Mesendoderm (in vitro differentiated cells): ENCODE results near the gene NAIF1.
"Not testable (repeated sequence)": the region's sequence is repeated elsewhere in the genome, so short reads cannot be mapped to it uniquely, and the experiment has no call there.

Source experiments
- DNase-seq: peaks from one replicate; pipeline ENCODE4 v3.0.0; 2013
- H2AK5ac ChIP-seq: 2 replicates; pipeline ENCODE4 v1.6.1; 2013; ENCODE audit warnings: low read length, inconsistent platforms
- H2BK120ac ChIP-seq: 2 replicates; pipeline ENCODE4 v1.6.1; 2013; ENCODE audit warnings: low read depth, mild to moderate bottlenecking, low read length, moderate library complexity, mixed read lengths
- H2BK15ac ChIP-seq: replicated peaks from 2 replicates; pipeline ENCODE4 v1.6.1; 2013; ENCODE audit warnings: low read depth, mild to moderate bottlenecking, moderate library complexity
- H2BK5ac ChIP-seq: 2 replicates; pipeline ENCODE4 v1.6.1; 2013; ENCODE audit warnings: low read length, inconsistent platforms
- H3K18ac ChIP-seq: 2 replicates; pipeline ENCODE4 v1.6.1; 2013; ENCODE audit warnings: mild to moderate bottlenecking, low read length, mixed read lengths
- H3K23ac ChIP-seq: one replicate; pipeline ENCODE4 v1.6.1; 2013; ENCODE audit warnings: low read length
- H3K27ac ChIP-seq: 2 replicates; pipeline ENCODE4 v1.5.1; 2013; ENCODE audit warnings: low read depth, mild to moderate bottlenecking, inconsistent platforms, low read length, moderate library complexity
- H3K27me3 ChIP-seq: 2 replicates; pipeline ENCODE4 v1.6.1; 2013; ENCODE audit warnings: low read length, control low read depth, mild to moderate bottlenecking, inconsistent platforms; ENCODE audit not compliant: insufficient read depth, poor library complexity
- H3K36me3 ChIP-seq: 2 replicates; pipeline ENCODE4 v1.6.1; 2013; ENCODE audit warnings: low read length, inconsistent platforms; ENCODE audit not compliant: control insufficient read depth, insufficient read depth
- H3K4ac ChIP-seq: one replicate; pipeline ENCODE4 v1.6.1; 2013; ENCODE audit warnings: low read depth, mild to moderate bottlenecking, low read length, moderate library complexity
- H3K4me1 ChIP-seq: 2 replicates; pipeline ENCODE4 v1.6.1; 2013; ENCODE audit warnings: low read depth, low read length, inconsistent platforms; ENCODE audit not compliant: control insufficient read depth
- H3K4me2 ChIP-seq: 2 replicates; pipeline ENCODE4 v1.6.1; 2013; ENCODE audit warnings: low read length
- H3K4me3 ChIP-seq: 2 replicates; pipeline ENCODE4 v1.5.1; 2013; ENCODE audit warnings: mild to moderate bottlenecking, low read length
- H3K56ac ChIP-seq: one replicate; pipeline ENCODE4 v1.6.1; 2013; ENCODE audit warnings: low read length
- H3K79me1 ChIP-seq: 2 replicates; pipeline ENCODE4 v1.6.1; 2013; ENCODE audit warnings: low read length, inconsistent platforms
- H3K79me2 ChIP-seq: 2 replicates; pipeline ENCODE4 v1.6.1; 2013; ENCODE audit warnings: mild to moderate bottlenecking, low read length; ENCODE audit not compliant: control insufficient read depth, insufficient read depth
- H3K9ac ChIP-seq: 2 replicates; pipeline ENCODE4 v1.6.1; 2013; ENCODE audit warnings: low read length, inconsistent platforms
- H4K5ac ChIP-seq: one replicate; pipeline ENCODE4 v1.6.1; 2013; ENCODE audit warnings: low read length
- H4K8ac ChIP-seq: one replicate; pipeline ENCODE4 v1.6.1; 2013; ENCODE audit warnings: low read depth, mild to moderate bottlenecking, control low read depth, low read length, moderate library complexity
- WGBS: extraction: QIAGEN DNeasy Blood & Tissue Kit; methylation state at CpG from one replicate; pipeline ENCODE4 v1.1.7; 2013; ENCODE audit warnings: low lambda C conversion rate, missing lambda C conversion rate; ENCODE audit not compliant: insufficient coverage; ENCODE audit errors: extremely low coverage; 5-methylcytosine and 5-hydroxymethylcytosine counted together

The NAIF1 gene

GRCh38 chr9:128045831-128046230 is 21.3 kb downstream of the NAIF1 start:
- no peak overlapping the region for H3K9ac ChIP-seq
- no peak overlapping the region for H2AK5ac ChIP-seq
- H2BK5ac ChIP-seq, result no peak overlapping the region
- H4K8ac ChIP-seq, result no peak overlapping the region
- no peak overlapping the region for H3K23ac ChIP-seq
- H3K4ac ChIP-seq, result no peak overlapping the region
- no CpG with 5 or more reads among the region's 1 CpG for WGBS
- H3K4me2 ChIP-seq, result no peak overlapping the region
- no peak overlapping the region for H3K18ac ChIP-seq
- no peaks in the 10 kb centered on the region for H3K4me1 ChIP-seq
- H4K5ac ChIP-seq, result no peak overlapping the region
- no peak overlapping the region for H3K56ac ChIP-seq
- no peaks in the 10 kb centered on the region for H3K36me3 ChIP-seq
- H2BK15ac ChIP-seq, result no peak overlapping the region
- no peaks in the 10 kb centered on the region for H3K79me2 ChIP-seq
- no peaks in the 10 kb centered on the region for H3K27me3 ChIP-seq
- no peaks in the 10 kb centered on the region for H3K79me1 ChIP-seq
- no peak for DNase-seq
- H3K4me3 ChIP-seq, result no peak overlapping the region
- H2BK120ac ChIP-seq, result no peak overlapping the region
- no peak overlapping the region for H3K27ac ChIP-seq

- not testable (repeated sequence) for H3K4me2 ChIP-seq, H3K27me3 ChIP-seq, DNase-seq, H4K5ac ChIP-seq, H3K27ac ChIP-seq, H2BK15ac ChIP-seq, H4K8ac ChIP-seq, H3K56ac ChIP-seq, H3K4me1 ChIP-seq, H2AK5ac ChIP-seq, H3K4ac ChIP-seq, H3K79me1 ChIP-seq, H3K4me3 ChIP-seq, H3K23ac ChIP-seq, H3K9ac ChIP-seq, H2BK5ac ChIP-seq, H2BK120ac ChIP-seq, H3K36me3 ChIP-seq, H3K18ac ChIP-seq, H3K79me2 ChIP-seq
- WGBS, result no CpG with 5 or more reads among the region's 6 CpGs
Measured at GRCh38 chr9:128045409-128045808, 21.7 kb downstream of the NAIF1 start.

GRCh38 chr9:128043467-128043868 is 23.7 kb downstream of the NAIF1 start:
- Histone ChIP-seq H4K8ac (no peak overlapping the region), H3K79me2 (no peaks in the 10 kb centered on the region), H3K79me1 (no peaks in the 10 kb centered on the region), H3K56ac (peak overlapping the region; percentile 11), H3K4me2 (no peak overlapping the region), H2BK5ac (no peak overlapping the region), H3K4ac (no peak overlapping the region), H3K27ac (no peak overlapping the region), H3K4me1 (no peaks in the 10 kb centered on the region), H3K27me3 (no peaks in the 10 kb centered on the region), H3K9ac (no peak overlapping the region), H3K36me3 (no peaks in the 10 kb centered on the region), H4K5ac (no peak overlapping the region), H2AK5ac (no peak overlapping the region), H3K4me3 (no peak overlapping the region), H3K23ac (no peak overlapping the region), H3K18ac (no peak overlapping the region), H2BK15ac (no peak overlapping the region), H2BK120ac (no peak overlapping the region)
- no CpG with 5 or more reads among the region's 7 CpGs for WGBS
- DNase-seq, result no peak

- Histone ChIP-seq H3K4ac (no peak overlapping the region), H3K4me2 (no peak overlapping the region), H2BK120ac (no peak overlapping the region), H3K79me2 (no peaks in the 10 kb centered on the region), H3K9ac (no peak overlapping the region), H3K4me1 (no peaks in the 10 kb centered on the region), H4K5ac (no peak overlapping the region), H3K23ac (no peak overlapping the region), H3K79me1 (no peaks in the 10 kb centered on the region), H2AK5ac (no peak overlapping the region), H3K4me3 (no peak overlapping the region), H2BK15ac (no peak overlapping the region), H3K27ac (no peak overlapping the region), H3K27me3 (no peaks in the 10 kb centered on the region), H4K8ac (no peak overlapping the region), H3K36me3 (no peaks in the 10 kb centered on the region), H3K56ac (no peak overlapping the region), H3K18ac (no peak overlapping the region), H2BK5ac (no peak overlapping the region)
- DNase-seq, result no peak
- no CpG with 5 or more reads among the region's 7 CpGs for WGBS
Measured at GRCh38 chr9:128042043-128042442, 25.1 kb downstream of the NAIF1 start.

- H3K79me1 ChIP-seq, H3K9ac ChIP-seq, H3K36me3 ChIP-seq, H3K27ac ChIP-seq, H3K18ac ChIP-seq, H3K4ac ChIP-seq, H3K4me3 ChIP-seq, H2BK5ac ChIP-seq, H4K5ac ChIP-seq, DNase-seq, H3K4me1 ChIP-seq, H3K56ac ChIP-seq, H3K79me2 ChIP-seq, H2BK120ac ChIP-seq, H2BK15ac ChIP-seq, H3K27me3 ChIP-seq, H2AK5ac ChIP-seq, H3K23ac ChIP-seq, H4K8ac ChIP-seq, H3K4me2 ChIP-seq: not testable (repeated sequence)
- no CpG with 5 or more reads among the region's 3 CpGs for WGBS
Measured at GRCh38 chr9:128040783-128041182, 26.3 kb downstream of the NAIF1 start.

- H4K5ac ChIP-seq, H3K4me1 ChIP-seq, H3K36me3 ChIP-seq, H2BK120ac ChIP-seq, H2BK15ac ChIP-seq, H3K27ac ChIP-seq, H2BK5ac ChIP-seq, H4K8ac ChIP-seq, H3K4ac ChIP-seq, H3K56ac ChIP-seq, H3K79me1 ChIP-seq, H3K23ac ChIP-seq, H3K18ac ChIP-seq, H3K9ac ChIP-seq, H3K4me2 ChIP-seq, H3K4me3 ChIP-seq, DNase-seq, H2AK5ac ChIP-seq, H3K79me2 ChIP-seq, H3K27me3 ChIP-seq: not testable (repeated sequence)
- no CpG with 5 or more reads among the region's 3 CpGs for WGBS
Measured at GRCh38 chr9:128036522-128036921, 30.6 kb downstream of the NAIF1 start.
